Astrocyte (in vitro differentiated cells and primary cell): ENCODE measurements around the gene ITK. TPM values are rescaled to one million over a fixed set of nuclear protein-coding genes. Genes with fewer than 3 reads are reported as not detected.

Source experiments
- DNase-seq: peaks from one replicate; pipeline ENCODE4 v3.0.0-alpha.2; 2010; ENCODE audit warnings: low read depth
- FAIRE-seq: peaks from 2 replicates; lab custom pipeline; 2011; peaks lifted over from hg19 to GRCh38; lab: Jason Lieb, UNC
- H2AFZ ChIP-seq: 2 replicates; pipeline ENCODE4 v1.6.0; 2012; ENCODE audit warnings: low read depth, low read length, inconsistent platforms
- H3K27ac ChIP-seq: 2 replicates; pipeline ENCODE4 v1.5.1; 2011; ENCODE audit warnings: low read depth, low read length, inconsistent platforms
- H3K27me3 ChIP-seq: 2 replicates; pipeline ENCODE4 v1.6.0; 2011; ENCODE audit warnings: low read length, inconsistent platforms; ENCODE audit not compliant: insufficient read depth
- H3K36me3 ChIP-seq: 2 replicates; pipeline ENCODE4 v1.5.1; 2011; ENCODE audit warnings: low read length, inconsistent platforms; ENCODE audit not compliant: insufficient read depth
- H3K4me1 ChIP-seq: 2 replicates; pipeline ENCODE4 v1.5.1; 2011; ENCODE audit warnings: low read length, inconsistent platforms; ENCODE audit not compliant: insufficient read depth
- H3K4me2 ChIP-seq: 2 replicates; pipeline ENCODE4 v1.6.0; 2012; ENCODE audit warnings: low read length, inconsistent platforms
- H3K4me3 ChIP-seq: 2 replicates; pipeline ENCODE4 v1.5.1; 2011; ENCODE audit warnings: low read depth, mild to moderate bottlenecking, low read length, inconsistent platforms; ENCODE audit not compliant: insufficient read depth
- H3K79me2 ChIP-seq: 2 replicates; pipeline ENCODE4 v1.6.0; 2012; ENCODE audit warnings: mild to moderate bottlenecking, low read length, inconsistent platforms; ENCODE audit not compliant: insufficient read depth
- H3K9ac ChIP-seq: 2 replicates; pipeline ENCODE4 v1.6.0; 2012; ENCODE audit warnings: mild to moderate bottlenecking, low read length, inconsistent platforms
- H3K9me3 ChIP-seq: 2 replicates; pipeline ENCODE4 v1.5.1; 2012; ENCODE audit warnings: low read depth, mild to moderate bottlenecking, low read length, inconsistent platforms; ENCODE audit not compliant: insufficient read depth
- H4K20me1 ChIP-seq: 2 replicates; pipeline ENCODE4 v1.6.0; 2012; ENCODE audit warnings: low read length, inconsistent platforms; ENCODE audit not compliant: insufficient read depth
- H3K27ac Mint-ChIP-seq: one replicate; pipeline ENCODE4 v1.8.0; 2021; ENCODE audit warnings: mild to moderate bottlenecking, mixed read lengths; ENCODE audit not compliant: unreplicated experiment
- H3K27me3 Mint-ChIP-seq: one replicate; pipeline ENCODE4 v1.8.0; 2021; ENCODE audit warnings: low read depth, mixed read lengths; ENCODE audit not compliant: unreplicated experiment
- H3K36me3 Mint-ChIP-seq: one replicate; pipeline ENCODE4 v1.8.0; 2021; ENCODE audit warnings: low read depth, mixed read lengths; ENCODE audit not compliant: unreplicated experiment
- H3K4me1 Mint-ChIP-seq: one replicate; pipeline ENCODE4 v1.8.0; 2021; ENCODE audit warnings: low read depth, mixed read lengths; ENCODE audit not compliant: unreplicated experiment
- H3K4me3 Mint-ChIP-seq: one replicate; pipeline ENCODE4 v1.8.0; 2021; ENCODE audit warnings: mild to moderate bottlenecking, moderate library complexity, mixed read lengths; ENCODE audit not compliant: unreplicated experiment
- H3K9me3 Mint-ChIP-seq: one replicate; pipeline ENCODE4 v1.8.0; 2021; ENCODE audit warnings: mild to moderate bottlenecking, mixed read lengths; ENCODE audit not compliant: unreplicated experiment
- CTCF ChIP-seq: IDR thresholded peaks from 2 replicates; pipeline ENCODE4 v1.5.1; 2011; ENCODE audit warnings: low read depth, mild to moderate bottlenecking, inconsistent platforms, low read length, moderate library complexity; ENCODE audit not compliant: insufficient read depth
- EZH2 ChIP-seq: IDR thresholded peaks from 2 replicates; pipeline ENCODE4 v1.6.1; 2012; ENCODE audit warnings: mild to moderate bottlenecking, low read length, inconsistent platforms; ENCODE audit not compliant: insufficient read depth
- total RNA-seq: library from RNA; stranded (reverse); gene quantifications from 2 replicates; pipeline ENCODE4 v1.2.1, GENCODE V29; 2021

ITK gene
- total RNA-seq, 1 donor from 2014 or later = 0.48 TPM

GRCh38 chr5:157143127-157143971, 37.3 kb upstream of the ITK start:
- H3K9ac ChIP-seq = peak overlapping the region; percentile 95
- H3K27ac Mint-ChIP-seq = peak overlapping the region; percentile 80
- peaks cover 5% of the 10 kb centered on the region for H3K36me3 ChIP-seq
- no peaks in the 10 kb centered on the region for H3K27me3 ChIP-seq
- no peaks in the 10 kb centered on the region for H3K9me3 ChIP-seq
- no peaks in the 10 kb centered on the region for H3K36me3 Mint-ChIP-seq
- H3K27me3 Mint-ChIP-seq = no peaks in the 10 kb centered on the region
- peak overlapping the region; percentile 94 for H3K4me3 ChIP-seq
- DNase-seq (no peak), FAIRE-seq (no peak)
- H4K20me1 ChIP-seq = no peaks in the 10 kb centered on the region
- no peaks in the 10 kb centered on the region for H3K9me3 Mint-ChIP-seq
- H3K4me1 Mint-ChIP-seq = no peaks in the 10 kb centered on the region
- H3K4me1 ChIP-seq = peaks cover 10% of the 10 kb centered on the region
- TF ChIP-seq CTCF (no peak), EZH2 (no peak)
- H3K27ac ChIP-seq = peak overlapping the region; percentile 91
- H3K4me2 ChIP-seq = peak overlapping the region; percentile 90
- peak overlapping the region; percentile 90 for H2AFZ ChIP-seq
- peak overlapping the region; percentile 87 for H3K4me3 Mint-ChIP-seq
- H3K79me2 ChIP-seq = peaks cover 41% of the 10 kb centered on the region

- H3K4me3 Mint-ChIP-seq = no peak overlapping the region
- no peaks in the 10 kb centered on the region for H4K20me1 ChIP-seq
- FAIRE-seq (no peak), DNase-seq (peak; percentile 26)
- no peak overlapping the region for H3K4me2 ChIP-seq
- no peaks in the 10 kb centered on the region for H3K79me2 ChIP-seq
- H3K27me3 Mint-ChIP-seq = no peaks in the 10 kb centered on the region
- no peak overlapping the region for H3K9ac ChIP-seq
- no peak overlapping the region for H3K27ac Mint-ChIP-seq
- H3K4me1 ChIP-seq = no peaks in the 10 kb centered on the region
- no peak overlapping the region for H3K27ac ChIP-seq
- H3K4me3 ChIP-seq = no peak overlapping the region
- no peaks in the 10 kb centered on the region for H3K9me3 ChIP-seq
- no peak overlapping the region for H2AFZ ChIP-seq
- TF ChIP-seq CTCF = peak; percentile 98
- no peak for TF ChIP-seq EZH2
- H3K27me3 ChIP-seq = peaks cover 3% of the 10 kb centered on the region
- no peaks in the 10 kb centered on the region for H3K36me3 Mint-ChIP-seq
- no peaks in the 10 kb centered on the region for H3K4me1 Mint-ChIP-seq
- no peaks in the 10 kb centered on the region for H3K36me3 ChIP-seq
- no peaks in the 10 kb centered on the region for H3K9me3 Mint-ChIP-seq
Observed at GRCh38 chr5:157148734-157149615, 31.7 kb upstream of the ITK start.
